ENCODE results near the gene ITPR1. TPM values are rescaled to one million over a fixed set of nuclear protein-coding genes. Genes with fewer than 3 reads are reported as not detected.

The ITPR1 gene
- total RNA-seq, 2 donors from 2014 or later, result 136 to 147 TPM

DNA sequence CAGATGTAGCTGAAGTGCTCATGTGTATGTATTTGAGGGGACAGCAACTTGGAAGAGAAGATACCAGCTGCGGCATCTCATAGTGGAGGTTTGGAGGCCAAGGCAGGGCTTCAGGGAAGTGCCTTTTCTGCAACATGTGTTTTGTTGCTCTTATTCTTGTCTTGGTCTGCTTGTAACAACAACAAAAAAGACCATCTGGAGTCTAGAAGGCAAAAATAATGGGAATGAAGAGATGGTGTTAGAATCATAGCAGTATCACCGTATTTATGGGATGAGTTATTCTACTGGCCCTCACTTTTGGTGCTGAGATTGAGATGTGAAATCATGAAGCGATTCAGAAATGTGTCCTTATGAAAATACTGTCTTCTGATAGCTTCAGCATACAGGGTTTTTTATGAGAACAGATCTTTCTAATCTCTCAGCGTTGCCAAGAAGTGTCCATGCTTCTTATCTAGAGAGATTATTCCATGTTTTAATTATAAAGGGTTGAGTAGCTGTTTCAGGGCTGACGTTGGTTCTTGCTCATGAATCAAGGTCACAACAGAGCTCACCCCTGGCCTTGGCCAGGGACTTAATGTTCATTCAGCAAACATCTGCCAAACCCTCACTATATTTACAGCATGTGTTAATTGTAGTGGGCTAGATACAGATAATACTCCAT is 58.0 kb downstream of the ITPR1 start:
- DNase-seq (ENCODE audit: low spot score), result no peak
- intact Hi-C loops (cut with DNase I), result no loop called here

DNA sequence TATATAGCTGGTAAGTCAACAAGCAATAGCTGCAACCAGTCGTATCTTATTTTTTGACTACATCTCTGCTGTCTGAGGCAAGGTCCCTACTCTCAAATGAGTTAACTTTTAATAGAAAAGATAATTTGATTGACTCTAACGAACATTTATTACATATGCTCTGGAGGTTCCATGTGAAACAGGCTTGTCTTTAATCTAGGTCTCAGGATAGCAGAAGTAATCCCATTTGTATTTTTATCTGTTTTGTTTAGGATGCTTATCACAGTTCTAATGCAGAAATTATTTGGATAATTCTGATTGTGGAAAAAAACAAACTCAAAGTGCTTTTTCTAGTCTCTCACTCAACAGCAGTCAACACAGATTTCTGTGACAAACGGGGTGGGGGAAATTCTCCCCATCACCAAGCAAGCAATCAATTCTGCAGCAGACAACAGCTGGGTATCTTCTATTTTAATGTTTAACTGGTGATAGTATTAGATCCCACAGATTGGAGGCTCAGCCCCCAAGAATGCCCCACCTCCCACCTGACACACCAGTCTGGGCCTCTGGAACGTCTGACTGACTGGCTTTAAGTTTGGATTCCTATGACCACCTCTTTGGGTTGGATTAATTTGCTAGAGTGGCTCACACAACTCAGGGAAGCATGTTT is 58.8 kb downstream of the ITPR1 start:
- DNase-seq (ENCODE audit: low spot score), result no peak
- intact Hi-C loops (cut with DNase I), result no loop called here

DNA sequence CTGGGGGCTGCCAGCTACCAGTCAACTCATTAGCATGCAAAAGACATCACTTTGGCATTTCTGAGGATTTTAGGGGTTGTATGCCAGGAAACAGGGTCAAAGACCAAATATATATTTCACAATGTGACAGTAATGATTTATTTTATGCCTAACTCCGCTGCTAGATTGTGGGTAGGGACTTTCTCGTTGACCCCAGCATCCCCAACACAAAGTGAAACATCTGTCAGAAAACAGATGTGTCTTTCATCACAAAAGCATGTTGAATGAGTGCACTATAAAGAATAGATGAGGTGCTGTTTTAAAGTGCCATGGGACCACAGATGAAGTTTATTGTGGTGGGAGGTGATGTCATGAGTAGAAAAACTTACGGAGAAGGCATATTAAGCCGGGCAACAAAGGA is 59.7 kb downstream of the ITPR1 start:
- intact Hi-C loops (cut with DNase I), result no loop called here
- DNase-seq (ENCODE audit: low spot score), result no peak

GRCh38 chr3:4561661-4562060 is 68.5 kb downstream of the ITPR1 start:
- intact Hi-C loops (cut with DNase I), result no loop called here
- DNase-seq (ENCODE audit: low spot score), result no peak

GRCh38 chr3:4562595-4562994 is 69.4 kb downstream of the ITPR1 start:
- intact Hi-C loops (cut with DNase I), result no loop called here
- no peak for DNase-seq (ENCODE audit: low spot score)

DNA sequence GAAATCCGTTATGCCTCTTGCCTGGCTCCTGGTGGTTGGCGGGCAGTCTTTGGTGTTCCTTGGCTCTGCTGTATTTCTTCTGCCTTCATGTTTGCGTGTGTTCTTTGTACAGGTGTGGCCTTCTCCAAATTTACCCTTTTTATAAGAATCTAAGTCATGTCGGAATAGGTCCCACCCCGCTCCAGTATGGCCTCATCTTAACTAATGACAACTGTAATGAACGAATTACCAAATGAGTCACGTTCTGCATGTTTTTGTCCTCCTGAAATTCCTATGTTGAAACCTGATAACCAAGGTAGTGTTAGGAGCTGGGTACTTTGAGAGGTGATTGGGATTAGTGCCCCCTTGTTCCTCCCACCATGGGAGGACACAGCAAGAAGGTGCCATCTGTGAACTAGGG is 71.1 kb downstream of the ITPR1 start:
- DNase-seq (ENCODE audit: low spot score), result no peak
- intact Hi-C loops (cut with DNase I), result no loop called here

DNA sequence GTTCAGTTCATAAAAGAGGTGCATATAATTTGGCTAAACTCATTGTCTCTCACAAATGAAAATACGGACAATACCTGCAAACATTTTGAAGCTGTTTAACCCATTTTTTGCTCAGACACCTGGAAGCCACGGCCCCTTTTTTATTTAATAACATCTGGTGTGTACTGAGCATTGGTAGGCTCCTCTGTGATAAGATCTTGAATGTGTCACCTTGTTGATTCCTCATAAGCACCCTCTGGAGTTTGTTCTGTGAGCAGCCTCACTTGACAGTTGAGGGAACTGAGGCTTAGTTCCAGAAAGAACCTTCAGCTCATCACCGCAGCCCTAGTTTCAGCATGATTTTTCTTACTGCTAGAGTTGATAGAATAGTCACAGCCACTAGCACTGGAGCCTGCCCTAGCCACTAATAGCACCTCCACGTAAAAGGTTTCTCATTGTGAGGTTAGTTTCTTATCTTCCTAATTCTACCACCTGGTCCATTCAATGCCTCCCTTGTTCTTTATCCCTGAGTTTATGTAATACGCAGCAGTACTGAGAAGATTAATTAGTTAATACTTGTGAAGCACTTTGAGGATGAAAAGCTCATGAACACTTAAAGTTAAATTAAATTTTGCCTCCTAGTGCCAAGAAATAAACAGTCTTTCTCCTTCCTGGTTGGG is 71.9 kb downstream of the ITPR1 start:
- DNase-seq (ENCODE audit: low spot score), result no peak
- intact Hi-C loops (cut with DNase I), result no loop called here

- no peak for DNase-seq (ENCODE audit: low spot score)
- intact Hi-C loops (cut with DNase I), result no loop called here
These were observed 72.8 kb downstream of the ITPR1 start for GRCh38 chr3:4565809-4566501.

- DNase-seq (ENCODE audit: low spot score), result no peak
- intact Hi-C loops (cut with DNase I), result no loop called here
These were observed 75.7 kb downstream of the ITPR1 start for GRCh38 chr3:4568841-4569240.

DNA sequence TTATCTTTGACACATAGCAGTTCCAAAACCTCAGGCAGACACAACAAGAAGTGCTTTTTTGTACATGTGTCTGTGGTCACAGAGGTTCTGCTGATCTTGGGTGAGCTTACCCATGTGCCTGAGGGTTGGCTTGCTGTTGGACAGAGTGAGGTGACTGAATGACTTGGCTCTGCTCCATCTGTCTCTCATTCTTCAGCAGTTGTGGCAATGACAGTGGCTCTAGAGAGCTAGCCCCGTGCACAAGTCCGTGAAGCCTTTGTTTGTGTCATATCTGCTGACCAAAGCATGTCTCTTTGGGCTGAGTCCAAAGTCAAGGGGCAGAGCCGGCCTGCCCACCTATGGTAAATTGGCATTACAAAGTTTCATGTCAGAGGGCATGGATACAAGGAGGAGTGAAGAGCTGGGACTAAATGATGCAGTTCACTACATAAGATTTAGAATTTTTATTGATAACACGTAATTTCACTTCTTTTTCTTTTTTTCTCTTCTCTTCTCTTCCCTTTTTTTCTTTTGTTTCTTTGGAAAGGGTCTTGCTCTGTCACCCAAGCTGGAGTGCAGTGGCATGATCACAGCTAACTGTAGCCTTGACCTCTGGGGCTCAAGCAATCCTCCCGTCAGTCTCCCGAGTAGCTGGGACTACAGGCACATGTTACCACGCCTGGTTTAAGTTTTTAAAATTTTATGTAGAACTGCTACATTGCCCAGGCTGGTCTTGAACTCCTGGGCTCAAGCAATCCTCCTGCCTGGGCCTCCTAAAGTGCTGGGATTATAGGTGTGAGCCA is 77.9 kb downstream of the ITPR1 start:
- no peak for DNase-seq (ENCODE audit: low spot score)
- intact Hi-C loops (cut with DNase I), result no loop called here

GRCh38 chr3:4571690-4572334 is 78.7 kb downstream of the ITPR1 start:
- DNase-seq (ENCODE audit: low spot score), result no peak
- intact Hi-C loops (cut with DNase I), result no loop called here

DNA sequence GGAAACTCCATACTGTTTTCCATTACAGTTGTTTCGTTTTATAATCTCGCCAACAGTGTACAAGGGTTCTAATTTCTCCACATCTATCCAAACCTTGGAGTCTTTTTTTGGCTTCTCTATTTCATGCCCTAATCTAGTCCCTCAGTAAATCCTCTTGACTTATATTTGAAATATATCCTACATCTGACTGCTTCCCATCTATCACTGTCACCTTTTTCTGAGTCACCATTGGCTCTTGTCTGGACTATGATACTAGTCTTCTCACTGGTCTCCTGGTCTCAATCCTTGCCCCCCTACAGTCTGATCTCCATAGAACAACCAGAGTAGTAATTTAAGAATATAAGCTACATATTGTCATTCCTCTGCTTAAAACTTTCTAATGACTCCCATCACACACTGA is 80.0 kb downstream of the ITPR1 start:
- intact Hi-C loops (cut with DNase I), result no loop called here
- no peak for DNase-seq (ENCODE audit: low spot score)

DNA sequence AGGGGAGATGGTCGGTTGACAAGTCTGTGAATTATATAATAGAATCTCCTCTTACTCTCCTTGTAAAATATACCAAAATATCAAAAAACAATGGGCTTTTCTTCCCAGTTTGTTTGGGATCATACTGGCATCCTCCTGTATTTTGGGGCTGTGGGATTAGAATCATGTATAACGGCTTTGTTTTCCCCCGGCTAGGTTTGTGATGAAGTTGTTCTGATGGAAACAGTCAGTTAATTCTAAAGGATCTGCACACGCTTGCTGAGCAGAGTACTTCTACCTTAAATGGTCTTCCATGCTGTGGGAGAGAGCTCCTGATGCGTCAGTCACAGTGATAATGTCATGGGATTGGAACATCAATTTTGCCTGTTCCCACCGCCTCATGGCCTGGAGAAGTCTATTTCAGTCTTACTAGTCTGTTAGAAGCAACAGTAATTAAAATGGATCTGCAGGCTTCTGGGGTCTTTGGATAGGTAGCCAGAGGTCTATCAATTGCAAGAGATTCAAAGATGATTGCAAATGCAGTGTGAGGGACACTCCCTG is 81.3 kb downstream of the ITPR1 start:
- intact Hi-C loops (cut with DNase I), result no loop called here

GRCh38 chr3:4575381-4575780 is 82.2 kb downstream of the ITPR1 start:
- intact Hi-C loops (cut with DNase I), result no loop called here
- DNase-seq (ENCODE audit: low spot score), result no peak

More for the DNA sequence above, 81.3 kb downstream of the ITPR1 start:
- DNase-seq (ENCODE audit: low spot score), result no peak

- intact Hi-C loops (cut with DNase I), result no loop called here
- DNase-seq (ENCODE audit: low spot score), result no peak
These were observed 84.6 kb downstream of the ITPR1 start for GRCh38 chr3:4577721-4578120.

- no peak for DNase-seq (ENCODE audit: low spot score)
- intact Hi-C loops (cut with DNase I), result loop anchor here in 1 of 2 donors (5.0 kb wide), 1 partner anchor 88 kb away; the partner anchor contains the start of gene ITPR1
These were observed 87.4 kb downstream of the ITPR1 start for GRCh38 chr3:4580346-4581123.

DNA sequence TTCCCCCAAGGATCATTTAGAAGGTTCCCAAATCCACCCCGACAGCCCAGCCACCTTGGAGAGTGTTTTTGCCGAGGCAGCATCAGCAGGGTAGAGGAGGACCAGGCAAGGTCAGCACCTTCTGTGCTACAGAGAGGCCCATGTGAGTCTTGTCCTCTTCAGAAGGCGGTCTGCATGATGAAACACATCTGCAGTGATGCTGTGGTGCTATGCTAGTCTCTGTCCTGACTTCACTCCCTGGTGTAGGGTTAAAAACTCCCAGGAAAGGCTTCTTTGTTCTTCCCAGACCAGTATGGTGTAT is 87.9 kb downstream of the ITPR1 start:
- intact Hi-C loops (cut with DNase I), result loop anchor here in 1 of 2 donors (5.0 kb wide), 1 partner anchor 89 kb away; the partner anchor contains the start of gene ITPR1
- no peak for DNase-seq (ENCODE audit: low spot score)

- DNase-seq (ENCODE audit: low spot score), result no peak
- intact Hi-C loops (cut with DNase I), result loop anchor here in 1 of 2 donors (5.0 kb wide), 1 partner anchor 89 kb away; the partner anchor contains the start of gene ITPR1
These were observed 88.3 kb downstream of the ITPR1 start for GRCh38 chr3:4581498-4581897.
